Caco-2 (cell line): ENCODE results near the gene MTERF1. TPM values are rescaled to one million over a fixed set of nuclear protein-coding genes. Genes with fewer than 3 reads are reported as not detected.
"Not testable (repeated sequence)": the region's sequence is repeated elsewhere in the genome, so short reads cannot be mapped to it uniquely, and the experiment has no call there.

Experiments used
- BruUV-seq: library from RNA; stranded (reverse); fragments of 400-500 nt; replicated peaks from 2 replicates; lab custom pipeline; 2021; lab: Mats Ljungman, UMichigan
- CTCF ChIA-PET: fragments of 300-600 bp; sonication (Branson Sonifier 250); formaldehyde crosslinking; loops from one replicate; lab custom pipeline; 2022; ENCODE audit warnings: antibody characterized with exemption; lab: Charles Lee
- POLR2A ChIA-PET: fragments of 300-600 bp; sonication (Branson Sonifier 250); formaldehyde crosslinking; loops from one replicate; lab custom pipeline; 2022; ENCODE audit warnings: antibody characterized with exemption; lab: Charles Lee
- DNase-seq, 2 experiments: peaks; one replicate each; pipeline versions ENCODE4 v3.0.0 to v3.0.0-alpha.2; 2020 to 2022
- H3K27me3 ChIP-seq: replicated peaks from 2 replicates; pipeline ENCODE4 v1.6.0; 2011; ENCODE audit warnings: low read length; ENCODE audit not compliant: control insufficient read depth, insufficient read depth
- H3K36me3 ChIP-seq: 2 replicates; pipeline ENCODE4 v1.5.1; 2011; ENCODE audit warnings: low read length; ENCODE audit not compliant: control insufficient read depth, insufficient read depth
- H3K4me1 ChIP-seq: fragments of 250-450 bp; sonication (Bioruptor Pico); 2 replicates; pipeline ENCODE4 v1.5.1; 2020; ENCODE audit warnings: mild to moderate bottlenecking
- H3K4me3 ChIP-seq: 2 replicates; pipeline ENCODE4 v1.5.1; 2011; ENCODE audit warnings: low read depth, mild to moderate bottlenecking, control low read depth, low read length
- H3K9me3 ChIP-seq: fragments of 250-450 bp; sonication (Bioruptor Pico); 2 replicates; pipeline ENCODE4 v1.5.1; 2020; ENCODE audit warnings: mild to moderate bottlenecking, moderate library complexity
- H3K27ac Mint-ChIP-seq: one replicate; pipeline ENCODE4 v1.8.0; 2022; ENCODE audit warnings: mixed read lengths; ENCODE audit not compliant: unreplicated experiment
- H3K27me3 Mint-ChIP-seq: one replicate; pipeline ENCODE4 v1.8.0; 2022; ENCODE audit warnings: mixed read lengths; ENCODE audit not compliant: insufficient read depth, unreplicated experiment
- H3K36me3 Mint-ChIP-seq: one replicate; pipeline ENCODE4 v1.8.0; 2022; ENCODE audit warnings: mild to moderate bottlenecking, mixed read lengths; ENCODE audit not compliant: insufficient read depth, unreplicated experiment
- H3K4me1 Mint-ChIP-seq: one replicate; pipeline ENCODE4 v1.8.0; 2022; ENCODE audit warnings: low read depth, mixed read lengths; ENCODE audit not compliant: unreplicated experiment
- H3K4me3 Mint-ChIP-seq: one replicate; pipeline ENCODE4 v1.8.0; 2022; ENCODE audit warnings: mild to moderate bottlenecking, moderate library complexity, mixed read lengths; ENCODE audit not compliant: unreplicated experiment
- H3K9me3 Mint-ChIP-seq: one replicate; pipeline ENCODE4 v1.8.0; 2022; ENCODE audit warnings: mixed read lengths; ENCODE audit not compliant: unreplicated experiment
- CTCF ChIP-seq, 2 experiments: fragments of 200-600 bp in 1 of 2; IDR thresholded peaks; 1 replicate in 1 of 2; 2 replicates in 1 of 2; pipeline versions ENCODE4 v1.5.1 to v1.8.0; 2011 to 2022; ENCODE audit warnings: antibody characterized with exemption in 1 of 2, control low read depth in 1 of 2, inconsistent platforms in 1 of 2, low read depth in 1 of 2, low read length in 1 of 2, mild to moderate bottlenecking in 1 of 2, moderate library complexity in 1 of 2; ENCODE audit not compliant: insufficient read depth in 1 of 2, severe bottlenecking in 1 of 2, unreplicated experiment in 1 of 2
- intact Hi-C: fragments of 100-400 bp; cut with micrococcal nuclease; formaldehyde crosslinking; loops from one replicate; pipeline ENCODE4 v1.10.0; 2022; ENCODE audit not compliant: unreplicated experiment
- total RNA-seq: library from RNA; stranded (reverse); gene quantifications from 2 replicates; pipeline ENCODE4 v1.2.3, GENCODE V29; 2022

Gene MTERF1
- total RNA-seq, 1 experiment from 2014 or later, result 16.2 TPM

GRCh38 chr7:91869661-91870060, 10.8 kb downstream of the MTERF1 start:
- Mint-ChIP-seq H3K27ac (no peak overlapping the region), H3K27me3 (no peaks in the 10 kb centered on the region), H3K9me3 (no peaks in the 10 kb centered on the region), H3K4me3 (no peak overlapping the region), H3K36me3 (peaks cover 6% of the 10 kb centered on the region), H3K4me1 (no peaks in the 10 kb centered on the region)
- ChIA-PET CTCF (interaction anchor here (0.6 to 1.1 kb wide), 2 partner anchors 132 to 177 kb away, joined by 3 read pairs; no protein-coding TSS in a partner anchor), POLR2A (no interaction called here)
- no peaks in the 10 kb centered on the region for H3K4me1 ChIP-seq
- intact Hi-C loops, result no loop called here
- BruUV-seq, result no TSS peak
- no peak for TF ChIP-seq CTCF (IDR thresholded peaks at IDR 0.05; ENCODE audit: insufficient read depth in 1 of 2, low read depth in 1 of 2, low read length in 1 of 2, severe bottlenecking in 1 of 2, unreplicated experiment in 1 of 2)
- DNase-seq, result no peak
- no peak overlapping the region for H3K4me3 ChIP-seq
- H3K9me3 ChIP-seq, result no peaks in the 10 kb centered on the region
- no peaks in the 10 kb centered on the region for H3K27me3 ChIP-seq
- H3K36me3 ChIP-seq, result no peaks in the 10 kb centered on the region; the same call in 1 of the 2 replicates

DNA sequence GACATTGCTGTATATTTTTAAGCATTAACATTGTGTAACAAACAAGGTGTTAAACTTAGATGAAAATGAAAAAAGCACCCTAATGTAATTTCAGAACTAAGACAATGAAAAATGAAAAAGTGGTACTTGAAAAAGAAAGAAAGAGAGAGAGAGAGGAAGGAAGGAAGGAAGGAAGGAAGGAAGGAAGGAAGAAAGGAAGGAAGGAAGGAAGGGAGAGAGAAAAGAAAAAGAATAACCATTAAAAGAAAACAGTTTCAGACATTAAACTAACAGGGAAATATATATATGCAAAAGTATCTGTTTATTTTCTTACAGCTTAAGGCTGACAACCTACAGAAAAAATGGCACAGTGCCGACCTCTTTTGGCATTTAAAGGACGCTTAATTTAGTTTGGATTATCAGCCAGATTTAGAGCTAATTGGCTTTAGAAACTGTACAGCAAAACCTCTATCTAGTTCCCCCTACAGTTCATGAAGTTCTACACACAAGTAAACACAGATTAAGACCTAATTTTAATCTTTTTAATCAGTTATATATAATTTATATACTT, 13.8 kb downstream of the MTERF1 start:
- no peaks in the 10 kb centered on the region for H3K4me1 ChIP-seq
- H3K36me3 Mint-ChIP-seq, result peaks cover 12% of the 10 kb centered on the region
- H3K4me1 Mint-ChIP-seq, result no peaks in the 10 kb centered on the region
- H3K9me3 ChIP-seq, result no peaks in the 10 kb centered on the region
- no peak for DNase-seq
- no peaks in the 10 kb centered on the region for H3K9me3 Mint-ChIP-seq
- BruUV-seq, result no TSS peak
- no peak for TF ChIP-seq CTCF (IDR thresholded peaks at IDR 0.05; ENCODE audit: insufficient read depth in 1 of 2, low read depth in 1 of 2, low read length in 1 of 2, severe bottlenecking in 1 of 2, unreplicated experiment in 1 of 2)
- intact Hi-C loops, result no loop called here
- POLR2A ChIA-PET, result no interaction called here
- no peaks in the 10 kb centered on the region; the same call in 1 of the 2 replicates for H3K36me3 ChIP-seq
- no peak overlapping the region for H3K4me3 ChIP-seq
- no peak overlapping the region for H3K27ac Mint-ChIP-seq
- H3K4me3 Mint-ChIP-seq, result no peak overlapping the region
- no peaks in the 10 kb centered on the region for H3K27me3 ChIP-seq
- H3K27me3 Mint-ChIP-seq, result no peaks in the 10 kb centered on the region
- CTCF ChIA-PET, result interaction anchor here (1.5 kb wide), 1 partner anchor 36 kb away, joined by 4 read pairs; no protein-coding TSS in a partner anchor

DNA sequence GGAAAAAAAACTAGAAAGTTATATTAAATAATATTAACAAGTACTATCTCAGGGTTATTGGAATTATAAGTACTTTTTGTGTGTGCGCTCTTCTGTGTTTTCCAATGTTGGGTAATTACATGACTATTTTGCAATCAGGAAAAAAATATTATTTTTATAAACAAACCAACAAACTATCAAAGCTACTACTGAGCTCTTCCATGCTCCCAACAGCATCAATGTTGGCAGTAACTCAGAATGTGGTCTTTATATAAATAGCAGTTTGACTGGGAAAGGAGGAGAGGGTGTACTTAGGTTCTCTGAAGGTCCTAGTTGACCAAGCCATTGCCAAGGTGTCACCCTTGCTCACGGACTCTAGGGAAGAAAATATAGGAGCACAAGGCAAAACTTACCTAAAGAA, 15.0 kb downstream of the MTERF1 start:
- Histone ChIP-seq H3K27me3 (no peaks in the 10 kb centered on the region), H3K4me1 (no peaks in the 10 kb centered on the region), H3K36me3 (no peaks in the 10 kb centered on the region; the same call in 1 of the 2 replicates), H3K4me3 (no peak overlapping the region), H3K9me3 (no peaks in the 10 kb centered on the region)
- TF ChIP-seq CTCF (IDR thresholded peaks at IDR 0.05; ENCODE audit: insufficient read depth in 1 of 2, low read depth in 1 of 2, low read length in 1 of 2, severe bottlenecking in 1 of 2, unreplicated experiment in 1 of 2), result no peak
- DNase-seq, result no peak
- Mint-ChIP-seq H3K4me3 (no peak overlapping the region), H3K27me3 (no peaks in the 10 kb centered on the region), H3K4me1 (peaks cover 9% of the 10 kb centered on the region), H3K27ac (no peak overlapping the region), H3K9me3 (no peaks in the 10 kb centered on the region), H3K36me3 (peaks cover 12% of the 10 kb centered on the region)
- BruUV-seq, result no TSS peak
- intact Hi-C loops, result no loop called here
- ChIA-PET CTCF (no interaction called here), POLR2A (no interaction called here)

- POLR2A ChIA-PET, H3K36me3 ChIP-seq, H3K27me3 ChIP-seq, H3K27ac Mint-ChIP-seq, H3K4me3 ChIP-seq, H3K4me1 Mint-ChIP-seq, H3K9me3 ChIP-seq, H3K4me3 Mint-ChIP-seq, CTCF ChIA-PET, intact Hi-C loops, H3K4me1 ChIP-seq, BruUV-seq, DNase-seq, H3K9me3 Mint-ChIP-seq, H3K27me3 Mint-ChIP-seq: not testable (repeated sequence)
- peaks cover 12% of the 10 kb centered on the region for H3K36me3 Mint-ChIP-seq
These were observed 15.9 kb downstream of the MTERF1 start for GRCh38 chr7:91864604-91865003.
